ENCODE data around the gene ANAPC10.

DNA sequence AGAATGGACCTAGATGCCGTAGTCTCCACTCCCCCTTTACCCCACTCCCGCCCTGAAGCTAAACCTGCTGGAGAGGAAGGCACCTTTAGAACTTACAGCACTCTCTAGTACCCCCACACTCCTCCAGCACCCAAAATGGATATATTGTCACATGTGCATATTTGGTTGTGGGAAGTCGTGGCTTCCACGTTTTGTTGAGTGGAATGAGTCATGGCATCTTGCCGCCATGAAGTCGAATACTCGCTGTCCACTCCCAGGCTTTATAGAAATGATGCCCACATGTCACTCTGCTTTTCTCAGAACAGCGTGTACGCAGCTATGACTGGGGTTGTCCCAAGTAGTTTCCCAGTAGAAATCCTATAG, 660 bp upstream of the ANAPC10 start:
- no peak for TF ChIP-seq EZH2 (IDR thresholded peaks at IDR 0.05; ENCODE audit: insufficient read depth, poor library complexity, severe bottlenecking)
- no peak for TF ChIP-seq EZH2phosphoT487 (IDR thresholded peaks at IDR 0.05; ENCODE audit: insufficient read depth, low read depth)

Data from GM23248 (cell line).